DMS 273 treated with DMSO at 0.1 percent for 48 hours (cell line): Measurements from ENCODE around the gene CACNB4.
"Not testable (repeated sequence)": the region's sequence is repeated elsewhere in the genome, so short reads cannot be mapped to it uniquely, and the experiment has no call there.

ENCODE experiments used
- DNase-seq: peaks from one replicate; lab custom pipeline; 2025; lab: John Stamatoyannopoulos, UW

The CACNB4 gene

GRCh38 chr2:152050915-152051314 lies 47.9 kb downstream of the CACNB4 start:
- no peak for DNase-seq

- DNase-seq = no peak
Observed at GRCh38 chr2:152050341-152050740, 48.5 kb downstream of the CACNB4 start.

- no peak for DNase-seq
Observed at GRCh38 chr2:152049541-152049940, 49.3 kb downstream of the CACNB4 start.

- DNase-seq = no peak
Observed at GRCh38 chr2:152047824-152048471, 50.9 kb downstream of the CACNB4 start.

GRCh38 chr2:152046940-152047339 lies 51.9 kb downstream of the CACNB4 start:
- no peak for DNase-seq

GRCh38 chr2:152042636-152043615 lies 55.9 kb downstream of the CACNB4 start:
- no peak for DNase-seq

GRCh38 chr2:152038441-152038958 lies 60.3 kb downstream of the CACNB4 start:
- no peak for DNase-seq

GRCh38 chr2:152037743-152038435 lies 61.0 kb downstream of the CACNB4 start:
- DNase-seq = no peak

GRCh38 chr2:152036611-152037469 lies 62.0 kb downstream of the CACNB4 start:
- peak; percentile 11 for DNase-seq

- no peak for DNase-seq
Observed at GRCh38 chr2:152034257-152034801, 64.5 kb downstream of the CACNB4 start.

GRCh38 chr2:152033011-152033925 lies 65.6 kb downstream of the CACNB4 start:
- no peak for DNase-seq

GRCh38 chr2:152031747-152032306 lies 67.0 kb downstream of the CACNB4 start:
- DNase-seq = no peak

GRCh38 chr2:152030596-152031328 lies 68.1 kb downstream of the CACNB4 start:
- DNase-seq = not testable (repeated sequence)

GRCh38 chr2:152028182-152028862 lies 70.5 kb downstream of the CACNB4 start:
- DNase-seq = peak; percentile 44

GRCh38 chr2:152025678-152026287 lies 73.1 kb downstream of the CACNB4 start:
- DNase-seq = peak; percentile 71

GRCh38 chr2:152024477-152024876 lies 74.4 kb downstream of the CACNB4 start:
- DNase-seq = no peak

GRCh38 chr2:152022090-152022489 lies 76.8 kb downstream of the CACNB4 start:
- DNase-seq = no peak

- not testable (repeated sequence) for DNase-seq
Observed at GRCh38 chr2:152021001-152021400, 77.8 kb downstream of the CACNB4 start.
